SU-DHL-6 (cell line): ENCODE measurements around the gene ATF6.

Experiments used
- EZH2phosphoT487 ChIP-seq: fragments of 200-600 bp; sonication (generic), shearing (Covaris generic); conservative IDR thresholded peaks from 2 replicates; pipeline ENCODE4 v1.6.1; 2018; ENCODE audit warnings: mild to moderate bottlenecking, antibody characterized with exemption, low read length, moderate library complexity, mixed read lengths
- TF ChIP-seq, protein P1 (sequence below): fragments of 200-600 bp; sonication (generic); IDR thresholded peaks from one replicate; pipeline ENCODE4 v1.5.1; 2017; ENCODE audit warnings: antibody characterized with exemption, mild to moderate bottlenecking, low read length, moderate library complexity; ENCODE audit not compliant: insufficient read depth, poor library complexity, severe bottlenecking

DNA sequence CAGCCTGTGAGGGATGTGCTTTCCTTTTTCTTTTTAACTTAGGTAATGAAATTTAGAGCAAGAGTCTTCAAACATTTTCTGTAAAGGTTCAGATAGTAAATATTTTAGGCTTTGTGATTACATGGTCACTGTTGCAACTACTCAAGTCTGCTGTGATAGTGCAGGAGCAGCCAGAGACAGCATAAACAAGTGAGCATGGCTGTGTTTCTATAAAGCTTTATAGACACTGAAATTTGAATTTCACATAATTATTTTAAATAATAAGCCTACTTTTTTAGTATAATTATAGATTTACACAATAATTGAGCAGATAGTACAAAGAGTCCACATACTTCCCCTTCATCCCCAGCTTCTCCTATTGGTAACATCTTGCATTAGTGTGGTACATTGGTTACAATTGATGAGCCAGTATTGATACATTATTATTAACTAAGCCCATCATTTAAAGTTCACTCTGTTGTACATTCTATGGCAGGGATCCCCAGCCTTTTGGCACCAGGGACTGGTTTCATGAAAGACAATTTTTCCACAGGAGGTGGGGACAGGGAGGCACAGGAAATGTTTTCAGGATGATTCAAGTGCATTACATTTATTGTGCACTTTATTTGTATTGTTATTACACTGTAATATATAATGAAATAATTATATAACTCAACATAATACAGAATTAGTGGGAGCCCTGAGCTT, 3.0 kb downstream of the ATF6 start:
- TF ChIP-seq, protein P1, sequence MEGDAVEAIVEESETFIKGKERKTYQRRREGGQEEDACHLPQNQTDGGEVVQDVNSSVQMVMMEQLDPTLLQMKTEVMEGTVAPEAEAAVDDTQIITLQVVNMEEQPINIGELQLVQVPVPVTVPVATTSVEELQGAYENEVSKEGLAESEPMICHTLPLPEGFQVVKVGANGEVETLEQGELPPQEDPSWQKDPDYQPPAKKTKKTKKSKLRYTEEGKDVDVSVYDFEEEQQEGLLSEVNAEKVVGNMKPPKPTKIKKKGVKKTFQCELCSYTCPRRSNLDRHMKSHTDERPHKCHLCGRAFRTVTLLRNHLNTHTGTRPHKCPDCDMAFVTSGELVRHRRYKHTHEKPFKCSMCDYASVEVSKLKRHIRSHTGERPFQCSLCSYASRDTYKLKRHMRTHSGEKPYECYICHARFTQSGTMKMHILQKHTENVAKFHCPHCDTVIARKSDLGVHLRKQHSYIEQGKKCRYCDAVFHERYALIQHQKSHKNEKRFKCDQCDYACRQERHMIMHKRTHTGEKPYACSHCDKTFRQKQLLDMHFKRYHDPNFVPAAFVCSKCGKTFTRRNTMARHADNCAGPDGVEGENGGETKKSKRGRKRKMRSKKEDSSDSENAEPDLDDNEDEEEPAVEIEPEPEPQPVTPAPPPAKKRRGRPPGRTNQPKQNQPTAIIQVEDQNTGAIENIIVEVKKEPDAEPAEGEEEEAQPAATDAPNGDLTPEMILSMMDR: no peak
- TF ChIP-seq EZH2phosphoT487: no peak
